Measurements from ENCODE around the gene ALDH18A1.

The ALDH18A1 gene

GRCh38 chr10:95579835-95580535 is 76.5 kb downstream of the ALDH18A1 start:
- no peaks in the 10 kb centered on the region for H3K36me3 Mint-ChIP-seq (ENCODE audit: low read depth)
- no peak for DNase-seq
- TF ChIP-seq, protein P1, sequence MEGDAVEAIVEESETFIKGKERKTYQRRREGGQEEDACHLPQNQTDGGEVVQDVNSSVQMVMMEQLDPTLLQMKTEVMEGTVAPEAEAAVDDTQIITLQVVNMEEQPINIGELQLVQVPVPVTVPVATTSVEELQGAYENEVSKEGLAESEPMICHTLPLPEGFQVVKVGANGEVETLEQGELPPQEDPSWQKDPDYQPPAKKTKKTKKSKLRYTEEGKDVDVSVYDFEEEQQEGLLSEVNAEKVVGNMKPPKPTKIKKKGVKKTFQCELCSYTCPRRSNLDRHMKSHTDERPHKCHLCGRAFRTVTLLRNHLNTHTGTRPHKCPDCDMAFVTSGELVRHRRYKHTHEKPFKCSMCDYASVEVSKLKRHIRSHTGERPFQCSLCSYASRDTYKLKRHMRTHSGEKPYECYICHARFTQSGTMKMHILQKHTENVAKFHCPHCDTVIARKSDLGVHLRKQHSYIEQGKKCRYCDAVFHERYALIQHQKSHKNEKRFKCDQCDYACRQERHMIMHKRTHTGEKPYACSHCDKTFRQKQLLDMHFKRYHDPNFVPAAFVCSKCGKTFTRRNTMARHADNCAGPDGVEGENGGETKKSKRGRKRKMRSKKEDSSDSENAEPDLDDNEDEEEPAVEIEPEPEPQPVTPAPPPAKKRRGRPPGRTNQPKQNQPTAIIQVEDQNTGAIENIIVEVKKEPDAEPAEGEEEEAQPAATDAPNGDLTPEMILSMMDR (IDR thresholded peaks at IDR 0.05): no peak
- no peaks in the 10 kb centered on the region for H3K4me1 Mint-ChIP-seq
- peaks cover 11% of the 10 kb centered on the region for H3K27me3 Mint-ChIP-seq (ENCODE audit: low read depth, poor library complexity)
- H3K27ac Mint-ChIP-seq: no peak overlapping the region
- H3K4me3 Mint-ChIP-seq: no peak overlapping the region
- H3K9me3 Mint-ChIP-seq: no peaks in the 10 kb centered on the region

DNA sequence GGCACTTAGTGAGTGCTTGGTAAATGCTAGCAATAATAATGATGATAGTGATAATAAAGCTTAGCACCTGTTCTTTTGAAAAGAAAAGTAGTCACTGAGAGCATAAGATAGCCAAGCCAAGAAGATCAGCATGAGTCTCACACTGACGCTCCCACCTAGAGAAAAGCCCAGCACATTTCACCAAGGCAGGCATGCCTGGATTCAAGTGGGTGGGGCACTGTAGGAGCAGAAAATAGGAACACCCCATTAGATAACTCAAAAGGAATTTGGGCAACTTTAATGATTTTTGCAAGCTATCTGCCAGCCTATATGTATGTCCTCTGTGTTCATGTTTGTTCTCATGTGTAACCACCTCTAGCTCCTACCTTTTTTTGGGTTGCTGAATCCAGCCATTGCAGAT is 77.2 kb downstream of the ALDH18A1 start:
- Mint-ChIP-seq H3K36me3 (ENCODE audit: low read depth) (no peaks in the 10 kb centered on the region), H3K27ac (no peak overlapping the region), H3K27me3 (ENCODE audit: low read depth, poor library complexity) (peaks cover 11% of the 10 kb centered on the region), H3K4me1 (peaks cover 3% of the 10 kb centered on the region), H3K4me3 (no peak overlapping the region), H3K9me3 (no peaks in the 10 kb centered on the region)
- no peak for DNase-seq
- TF ChIP-seq, protein P1 (IDR thresholded peaks at IDR 0.05): no peak

DNA sequence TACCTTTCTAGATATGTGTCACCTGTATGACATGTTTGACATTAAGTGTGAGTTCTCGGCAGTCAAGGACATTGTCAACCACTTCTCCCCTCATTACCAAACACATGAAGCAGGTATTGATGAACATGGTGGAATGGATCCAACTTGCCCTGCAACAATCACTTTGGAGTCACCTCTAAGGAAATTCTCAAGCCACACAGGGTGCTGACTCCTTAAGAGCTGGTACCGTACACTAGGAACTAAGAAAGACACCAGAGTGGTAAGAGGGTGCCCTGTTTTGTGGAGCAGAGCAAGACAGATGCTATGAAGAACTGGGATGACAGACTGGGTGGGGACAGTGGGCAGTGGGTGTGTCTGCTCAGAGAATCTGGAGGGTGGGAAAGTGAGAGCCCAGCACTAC is 77.9 kb downstream of the ALDH18A1 start:
- DNase-seq: no peak
- H3K36me3 Mint-ChIP-seq (ENCODE audit: low read depth): no peaks in the 10 kb centered on the region
- H3K4me3 Mint-ChIP-seq: no peak overlapping the region
- no peak overlapping the region for H3K27ac Mint-ChIP-seq
- H3K4me1 Mint-ChIP-seq: peaks cover 10% of the 10 kb centered on the region
- H3K9me3 Mint-ChIP-seq: no peaks in the 10 kb centered on the region
- TF ChIP-seq, protein P1 (IDR thresholded peaks at IDR 0.05): no peak
- H3K27me3 Mint-ChIP-seq (ENCODE audit: low read depth, poor library complexity): peaks cover 11% of the 10 kb centered on the region

- Mint-ChIP-seq H3K4me3 (no peak overlapping the region), H3K4me1 (peaks cover 37% of the 10 kb centered on the region), H3K27me3 (ENCODE audit: low read depth, poor library complexity) (no peaks in the 10 kb centered on the region), H3K9me3 (no peaks in the 10 kb centered on the region), H3K36me3 (ENCODE audit: low read depth) (no peaks in the 10 kb centered on the region), H3K27ac (no peak overlapping the region)
- no peak for DNase-seq
- TF ChIP-seq, protein P1 (IDR thresholded peaks at IDR 0.05): no peak
These were observed 81.7 kb downstream of the ALDH18A1 start for GRCh38 chr10:95574649-95575365.

DNA sequence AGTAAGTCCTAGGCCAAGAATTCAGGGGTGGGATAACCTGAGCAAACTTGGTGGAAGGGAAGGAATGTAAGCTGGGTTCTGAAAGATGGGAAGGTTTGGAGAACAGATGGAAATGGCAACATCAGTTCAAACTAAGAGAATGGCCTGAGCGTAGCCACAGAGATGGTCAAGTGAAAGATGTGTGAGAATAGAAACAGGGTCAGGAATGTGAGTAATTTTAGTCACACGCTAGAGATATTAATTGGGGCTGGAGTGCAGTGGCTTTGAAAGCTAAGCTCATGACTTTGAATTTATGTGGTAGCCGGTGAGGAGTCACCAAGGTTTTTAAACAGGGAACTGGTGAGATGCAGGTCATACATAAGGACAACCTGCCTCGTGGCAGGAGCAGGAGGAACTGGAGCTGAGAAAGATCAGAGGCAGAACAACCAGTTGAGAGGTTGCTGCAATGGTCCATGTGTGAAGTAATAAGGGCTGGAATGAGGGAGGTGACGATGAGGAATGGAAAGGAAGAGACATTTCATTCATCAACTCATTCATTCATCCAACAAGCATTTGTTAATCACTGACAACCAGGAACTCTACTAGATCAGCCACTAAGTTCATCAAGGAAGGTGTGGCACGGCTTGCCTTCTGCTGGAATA is 82.4 kb downstream of the ALDH18A1 start:
- no peak overlapping the region for H3K4me3 Mint-ChIP-seq
- H3K9me3 Mint-ChIP-seq: no peaks in the 10 kb centered on the region
- H3K36me3 Mint-ChIP-seq (ENCODE audit: low read depth): no peaks in the 10 kb centered on the region
- peaks cover 37% of the 10 kb centered on the region for H3K4me1 Mint-ChIP-seq
- peak overlapping the region; percentile 33 for H3K27ac Mint-ChIP-seq
- H3K27me3 Mint-ChIP-seq (ENCODE audit: low read depth, poor library complexity): no peaks in the 10 kb centered on the region
- TF ChIP-seq, protein P1 (IDR thresholded peaks at IDR 0.05): no peak
- DNase-seq: no peak
